NCI-H2107 treated with DMSO at 0.1 percent for 48 hours (cell line): ENCODE measurements around the gene GSX1.
"Not testable (repeated sequence)": the region's sequence is repeated elsewhere in the genome, so short reads cannot be mapped to it uniquely, and the experiment has no call there.

Source experiments
- DNase-seq: peaks from one replicate; lab custom pipeline; 2025; ENCODE audit not compliant: unreplicated experiment; lab: John Stamatoyannopoulos, UW

GSX1 gene

DNA sequence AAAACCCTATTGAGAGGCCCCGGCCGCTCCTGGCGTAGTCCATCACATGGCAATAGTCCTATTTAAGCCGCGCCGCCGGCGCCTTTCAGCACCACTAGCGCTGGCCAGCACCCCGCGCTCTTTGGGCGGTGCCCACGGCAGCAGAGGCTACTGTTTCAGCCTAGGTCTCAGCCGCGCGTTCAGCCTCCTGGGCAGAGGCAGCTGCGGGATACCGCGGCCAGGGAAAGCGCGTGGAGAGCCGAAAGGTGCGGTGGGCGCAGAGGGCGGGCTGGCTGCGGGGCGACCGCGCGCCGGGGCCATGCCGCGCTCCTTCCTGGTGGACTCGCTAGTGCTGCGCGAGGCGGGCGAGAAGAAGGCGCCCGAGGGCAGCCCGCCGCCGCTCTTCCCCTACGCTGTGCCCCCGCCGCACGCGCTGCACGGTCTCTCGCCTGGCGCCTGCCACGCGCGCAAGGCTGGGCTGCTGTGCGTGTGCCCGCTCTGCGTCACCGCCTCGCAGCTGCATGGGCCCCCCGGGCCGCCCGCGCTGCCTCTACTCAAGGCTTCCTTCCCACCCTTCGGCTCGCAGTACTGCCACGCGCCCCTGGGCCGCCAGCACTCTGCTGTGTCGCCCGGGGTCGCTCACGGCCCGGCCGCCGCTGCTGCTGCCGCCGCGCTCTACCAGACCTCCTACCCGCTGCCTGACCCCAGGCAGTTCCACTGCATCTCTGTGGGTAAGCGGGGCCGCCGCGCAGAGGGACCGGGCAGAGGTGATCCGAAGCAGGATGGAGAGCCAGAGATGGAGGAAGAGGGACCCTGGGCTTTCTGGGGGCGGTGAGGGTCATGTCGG, at the start of gene GSX1:
Gene GSX1, plus strand, starts transcription at position 91 of the 826 bp plus-strand sequence. Its CDS starts 208 bp downstream, at position 299.
- no peak for DNase-seq

DNA sequence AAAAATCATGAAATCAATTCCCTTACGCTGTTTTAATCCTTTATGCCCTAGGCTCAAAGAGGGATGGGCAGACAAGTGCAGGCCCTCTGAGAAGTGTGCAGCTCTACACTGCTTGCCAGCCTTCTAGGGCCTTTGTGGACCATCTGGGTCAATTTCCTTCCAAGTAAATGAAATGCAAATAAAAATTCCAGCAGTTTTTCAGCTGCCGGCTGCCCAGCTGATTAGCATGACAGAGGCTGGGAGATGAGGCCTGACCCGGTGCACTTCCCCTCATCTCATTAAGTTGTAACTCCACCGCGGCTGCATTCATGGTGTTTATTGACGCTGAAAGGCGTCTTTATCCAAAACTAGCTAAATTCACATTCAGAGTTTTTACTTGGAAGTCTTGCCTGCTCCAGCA, 47.5 kb upstream of the GSX1 start:
- DNase-seq, result no peak

DNA sequence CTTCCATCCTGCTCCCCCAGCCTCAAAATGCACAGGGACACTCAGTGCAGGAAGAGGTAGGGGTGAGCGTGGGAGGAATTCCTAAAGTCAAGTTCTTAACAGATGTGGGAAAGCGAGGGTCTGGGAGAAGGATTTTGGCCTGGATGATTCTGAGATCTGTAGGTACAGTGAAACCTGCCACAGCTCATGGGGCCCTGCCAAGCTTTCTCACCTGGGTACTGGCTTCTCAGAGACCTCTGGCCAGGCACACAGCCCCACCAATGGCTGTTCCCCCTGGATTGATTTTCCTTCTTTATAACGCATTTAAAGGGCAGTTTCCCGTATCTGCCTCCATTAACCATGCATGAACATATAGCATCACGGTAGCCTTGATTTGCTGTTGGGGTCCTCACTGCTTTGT, 47.0 kb upstream of the GSX1 start:
- DNase-seq, result no peak

DNA sequence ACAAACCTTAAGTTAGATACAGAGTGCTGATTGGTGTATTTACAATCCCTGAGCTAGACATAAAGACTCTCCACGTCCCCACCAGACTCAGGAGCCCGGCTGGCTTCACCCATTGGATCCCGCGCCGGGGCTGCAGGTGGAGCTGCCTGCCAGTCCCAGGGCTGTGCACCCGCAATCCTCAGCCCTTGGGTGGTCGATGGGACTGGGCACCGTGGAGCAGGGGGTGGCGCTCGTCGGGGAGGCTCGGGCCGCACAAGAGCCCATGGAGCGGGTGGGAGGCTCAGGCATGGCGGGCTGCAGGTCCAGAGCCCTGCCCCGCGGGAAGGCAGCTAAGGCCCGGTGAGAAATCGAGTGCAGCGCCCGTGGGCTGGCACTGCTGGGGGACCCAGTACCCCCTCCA, 44.1 kb upstream of the GSX1 start:
- DNase-seq, result not testable (repeated sequence)

DNA sequence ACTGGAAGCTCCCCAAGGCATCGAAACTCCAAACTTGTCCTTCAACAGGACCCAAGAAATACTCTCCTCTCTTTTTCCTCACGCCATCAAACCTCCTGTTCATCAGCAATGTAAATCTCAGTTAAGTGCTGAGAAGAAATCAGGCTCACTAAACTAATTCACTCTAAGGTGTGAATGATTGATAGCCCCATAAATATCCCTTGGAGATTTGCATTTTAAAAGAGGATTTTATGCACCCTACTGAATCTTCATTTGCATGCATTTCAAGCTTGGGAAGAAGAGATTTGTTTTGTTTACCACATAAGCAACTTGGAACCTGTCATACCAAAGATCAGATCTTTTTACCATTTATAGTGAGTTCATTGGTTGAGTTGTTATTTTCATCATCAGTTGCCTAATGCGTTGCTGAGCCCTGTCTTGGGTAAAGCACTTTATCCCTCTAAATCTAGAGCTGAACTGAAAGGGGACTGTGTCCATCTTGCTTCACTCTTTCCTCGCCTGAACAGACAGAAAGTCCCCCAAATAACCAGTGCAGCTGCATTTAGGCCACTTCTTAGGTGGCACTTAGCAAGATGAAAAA, 40.2 kb upstream of the GSX1 start:
- no peak for DNase-seq

DNA sequence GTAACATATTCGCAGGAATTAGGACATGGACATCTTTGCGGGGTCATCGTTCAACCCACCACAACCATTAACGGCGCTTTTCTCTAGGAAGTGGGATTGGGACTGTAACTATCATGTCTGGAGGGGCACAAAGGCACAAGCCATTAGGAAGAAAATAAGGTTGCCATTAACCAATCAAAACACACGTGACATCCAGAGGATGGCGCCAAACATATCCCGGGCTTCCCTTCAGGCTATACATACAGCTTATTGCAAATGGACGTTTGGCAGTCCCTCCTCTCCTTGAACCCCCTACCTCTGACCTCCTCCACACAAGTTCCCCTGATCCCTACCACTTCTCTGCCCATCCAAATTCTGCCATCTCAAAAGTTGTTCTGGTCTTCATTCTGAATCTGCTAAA, 26.6 kb upstream of the GSX1 start:
- no peak for DNase-seq

DNA sequence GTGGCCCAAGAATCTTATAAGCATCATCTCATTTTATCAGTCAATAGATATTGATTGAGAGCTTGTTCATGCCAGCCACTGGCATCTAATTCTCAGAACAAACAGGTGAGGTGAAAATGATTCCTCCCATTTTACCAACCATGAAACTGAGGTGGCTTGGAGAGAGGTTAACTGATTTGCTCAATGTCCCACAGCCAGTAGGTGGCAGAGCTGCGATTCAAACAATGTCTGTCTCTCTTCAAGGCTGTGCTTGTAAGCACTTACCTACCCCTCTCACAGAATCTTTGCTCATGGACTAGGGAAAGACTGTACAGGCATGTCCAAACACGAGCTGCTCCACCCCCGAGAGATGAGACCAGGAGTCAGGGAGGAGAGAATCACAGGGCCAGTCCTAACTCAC, 21.5 kb upstream of the GSX1 start:
- DNase-seq, result no peak

DNA sequence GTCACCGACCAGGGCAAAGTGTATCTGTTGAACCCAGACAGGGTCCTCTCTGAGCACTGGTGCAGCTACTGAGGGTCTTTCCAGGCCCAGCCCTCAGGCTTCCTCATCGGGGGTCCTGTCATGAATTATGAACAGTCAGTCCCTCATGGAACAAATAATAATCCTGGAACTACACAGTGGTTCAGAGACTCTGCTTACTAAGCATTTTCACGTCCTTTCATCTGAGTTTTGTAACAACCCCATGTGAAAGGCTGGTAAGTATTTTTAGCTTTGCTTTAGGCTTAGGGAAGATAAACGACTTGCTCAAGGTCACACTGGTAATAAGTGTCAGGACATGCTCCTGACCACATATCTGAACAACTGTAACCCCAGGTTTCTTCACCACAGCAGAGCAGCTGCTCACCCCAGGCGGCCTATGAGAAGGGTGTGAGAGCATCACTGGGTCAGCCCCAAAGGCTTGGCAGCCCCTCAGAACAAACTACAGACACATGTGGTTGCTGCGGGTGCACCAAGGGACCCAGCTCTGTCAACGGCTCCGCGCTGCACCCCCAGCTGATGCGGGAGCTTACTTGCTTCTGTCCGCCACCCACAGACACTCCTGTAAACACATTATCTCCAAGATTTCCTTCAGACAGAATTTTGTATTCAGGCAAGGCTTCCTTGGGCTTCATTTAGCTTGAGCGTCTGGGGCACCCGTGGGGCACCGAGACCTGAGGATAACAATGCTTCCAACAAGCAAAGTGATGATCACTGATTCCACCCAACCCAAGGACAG, 19.4 kb upstream of the GSX1 start:
- no peak for DNase-seq

DNA sequence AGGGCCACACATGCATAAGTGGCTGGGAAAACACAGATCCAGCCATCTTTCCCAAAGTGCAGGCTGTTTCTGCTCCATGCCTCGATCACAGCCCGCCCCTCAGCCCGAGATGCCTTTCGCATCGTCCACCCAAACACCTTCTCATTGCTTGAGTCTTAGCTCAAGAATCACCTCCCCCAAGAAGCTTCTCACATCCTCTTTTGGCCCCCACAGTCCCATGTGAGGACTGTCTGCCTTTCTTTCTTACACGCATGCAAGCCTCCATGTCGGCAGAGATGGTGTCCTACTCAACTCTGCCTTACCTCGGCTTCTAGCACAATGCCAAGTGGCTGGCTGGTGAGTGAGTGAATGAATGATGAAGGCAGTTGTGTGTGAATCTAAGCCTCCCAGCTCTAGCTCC, 18.1 kb upstream of the GSX1 start:
- no peak for DNase-seq

DNA sequence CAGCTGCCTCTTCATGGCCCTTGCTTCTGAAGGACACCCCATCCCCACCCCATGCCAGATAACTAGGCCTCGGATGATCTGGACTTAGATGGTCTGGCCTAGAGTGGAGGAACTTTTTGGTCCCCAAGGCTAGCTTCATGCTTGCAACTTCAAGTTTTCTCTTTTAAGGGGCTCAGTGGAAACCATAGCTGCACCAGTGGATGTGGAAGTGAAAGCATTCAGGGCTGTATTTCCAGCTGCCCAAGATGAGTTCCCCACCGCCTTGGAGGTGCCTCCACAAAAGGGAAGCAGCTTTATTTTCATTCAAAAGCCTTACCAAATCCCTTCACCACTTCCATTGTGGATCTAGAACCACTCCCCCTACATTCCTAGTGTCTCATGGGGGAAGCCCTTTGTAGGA, 17.6 kb upstream of the GSX1 start:
- DNase-seq, result no peak

DNA sequence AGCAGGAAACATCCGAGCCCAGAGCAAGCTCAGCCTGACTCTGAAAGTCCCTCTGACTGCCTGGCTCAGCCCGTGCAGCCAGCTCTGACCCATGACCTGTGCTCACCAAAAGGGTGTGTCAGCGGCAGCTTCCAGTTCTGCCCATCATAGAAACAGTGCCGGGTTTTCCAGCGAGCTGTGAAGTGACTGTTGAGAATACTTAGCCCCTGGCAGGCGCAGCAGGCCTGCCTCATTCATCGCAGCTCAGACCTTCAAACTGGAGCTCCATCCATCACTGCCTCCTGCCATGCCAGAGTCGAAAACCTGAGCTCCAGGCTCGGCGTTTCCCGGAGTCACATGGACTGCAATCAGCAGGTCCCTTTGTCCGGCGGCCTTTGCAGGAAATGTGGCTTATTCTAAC, 16.3 kb upstream of the GSX1 start:
- DNase-seq, result no peak

DNA sequence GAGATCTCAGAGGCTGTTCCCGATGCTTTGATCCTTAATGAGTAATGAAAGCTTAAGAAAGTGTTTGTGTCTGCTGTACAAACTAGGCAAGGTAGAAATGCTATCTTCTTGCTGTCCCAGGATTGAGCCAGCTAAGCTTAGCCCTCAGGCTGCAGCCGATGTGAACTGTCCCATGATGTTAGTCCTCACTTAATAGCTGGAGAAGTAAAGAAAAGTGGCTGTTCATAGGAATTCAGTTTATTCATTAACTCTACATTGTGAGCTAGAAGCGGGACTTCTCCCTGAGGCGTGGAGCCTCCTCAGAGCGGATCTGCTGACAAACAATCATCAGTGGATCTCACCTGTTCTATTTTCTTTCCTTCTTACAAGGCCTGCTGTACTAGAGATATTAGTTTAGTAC, 10.1 kb upstream of the GSX1 start:
- DNase-seq, result no peak

DNA sequence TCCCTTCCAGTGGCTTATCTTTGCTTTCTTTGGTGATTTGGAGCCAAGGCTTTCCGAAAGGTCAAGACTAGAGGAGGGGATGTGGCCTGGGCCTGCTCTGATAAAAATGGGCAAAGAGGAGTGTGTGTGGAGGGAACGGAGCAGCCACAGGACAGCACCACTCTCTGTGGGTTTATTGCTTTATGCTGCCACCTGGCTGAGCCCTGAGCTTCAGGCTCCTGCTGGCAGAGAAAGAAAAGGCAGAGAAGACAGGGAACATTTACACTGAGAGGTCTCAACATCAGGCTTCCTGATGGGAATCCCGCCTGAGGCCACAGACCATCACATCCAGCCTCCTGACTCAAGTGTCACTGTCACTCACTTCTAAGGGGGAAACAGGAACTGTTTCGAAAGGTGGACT, 9.2 kb upstream of the GSX1 start:
- peak; percentile 28 for DNase-seq

DNA sequence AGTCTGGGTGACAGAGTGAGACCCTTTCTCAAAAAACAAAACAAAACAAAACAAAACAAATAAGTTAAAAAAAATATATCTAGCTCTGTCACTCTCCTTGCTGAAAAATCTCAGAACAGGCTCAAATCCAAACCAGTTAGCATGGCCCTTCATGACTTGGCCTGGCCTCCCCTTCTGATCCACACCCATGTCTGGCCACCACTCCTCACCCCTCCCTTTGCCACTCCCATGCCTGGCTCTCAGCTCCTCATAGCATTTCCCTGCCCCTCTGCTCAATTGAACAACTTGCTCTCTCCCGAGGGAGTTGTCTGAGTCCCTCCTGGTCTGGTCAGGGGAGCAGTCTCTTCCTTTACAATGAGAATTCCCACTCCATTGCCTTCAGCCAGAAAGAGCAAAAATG, 4.0 kb upstream of the GSX1 start:
- DNase-seq, result no peak

DNA sequence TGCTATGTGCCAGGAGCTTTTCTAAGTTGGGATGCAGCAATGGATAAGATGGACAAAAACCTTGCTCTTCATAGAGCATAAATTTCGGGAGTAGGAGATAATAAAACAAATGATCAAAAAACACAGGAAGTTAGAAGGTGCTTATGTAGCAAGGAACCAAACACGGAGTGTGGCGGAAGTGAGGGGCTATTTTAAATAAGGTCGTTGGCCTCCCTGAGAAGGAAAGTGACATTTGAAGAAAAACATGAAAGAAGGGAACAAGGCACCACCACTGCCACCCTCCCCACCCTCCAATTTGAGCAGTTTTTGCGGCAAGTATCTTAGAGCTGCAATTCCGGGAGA, 3.2 kb upstream of the GSX1 start:
- no peak for DNase-seq

DNA sequence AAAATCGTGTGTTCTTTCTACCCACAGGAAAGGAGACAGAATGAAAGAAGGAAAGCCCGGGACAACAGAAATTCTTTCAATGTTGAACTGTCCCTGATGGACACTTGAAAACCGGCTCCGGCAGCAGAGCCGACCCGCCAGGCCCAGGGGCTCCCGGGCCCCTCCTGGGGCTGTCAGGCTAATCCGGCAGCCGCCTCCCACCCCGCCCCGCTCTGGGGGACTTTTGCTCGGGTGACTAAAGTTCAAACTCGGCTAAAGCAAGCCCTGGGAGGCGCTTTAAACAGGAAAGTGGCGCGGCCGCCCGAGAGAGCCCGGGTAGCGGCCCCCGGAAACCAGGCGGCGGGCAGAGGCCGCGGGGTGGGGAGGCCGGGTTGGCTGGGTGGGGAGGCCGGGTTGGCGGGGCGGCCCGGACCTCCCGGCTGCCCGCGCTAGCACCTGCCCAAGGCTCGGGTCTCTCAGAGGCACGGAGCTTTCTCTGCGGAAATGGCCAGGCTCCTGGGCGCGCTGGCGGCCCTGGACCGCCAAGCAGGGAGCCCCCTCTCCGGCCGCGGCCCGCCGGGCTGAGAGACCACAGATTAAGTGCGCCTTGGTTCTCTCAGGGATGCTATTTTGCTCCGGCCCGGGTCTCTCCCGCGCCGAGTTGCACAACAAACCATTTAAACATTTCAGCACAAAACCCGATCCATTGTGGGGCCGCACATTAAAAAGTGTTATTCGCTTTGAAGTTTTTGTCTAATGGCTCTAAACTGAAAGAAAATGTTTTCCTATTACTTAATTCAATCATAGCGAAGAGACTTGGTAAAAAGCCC, 2.6 kb upstream of the GSX1 start:
- no peak for DNase-seq

DNA sequence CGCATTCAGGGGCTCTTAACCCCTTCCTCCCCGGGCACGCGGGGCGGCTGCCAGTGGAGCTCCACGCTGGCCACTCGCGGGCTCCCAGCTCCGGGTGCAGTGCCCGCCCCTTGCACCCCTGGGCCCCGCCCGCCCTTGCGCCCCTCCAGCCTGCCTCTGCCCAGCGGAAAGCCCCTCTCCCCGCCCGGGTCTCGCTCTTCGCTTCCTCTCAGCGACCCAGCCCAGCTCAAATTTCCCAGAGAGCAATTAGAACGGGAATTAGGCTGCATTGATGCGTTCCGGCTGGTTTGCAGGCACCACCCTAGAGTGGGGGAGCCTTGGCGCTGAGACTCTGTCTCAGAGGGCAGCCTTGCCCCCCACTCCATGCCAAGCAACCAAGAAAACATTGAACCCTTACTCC, 1.8 kb upstream of the GSX1 start:
- DNase-seq, result no peak

DNA sequence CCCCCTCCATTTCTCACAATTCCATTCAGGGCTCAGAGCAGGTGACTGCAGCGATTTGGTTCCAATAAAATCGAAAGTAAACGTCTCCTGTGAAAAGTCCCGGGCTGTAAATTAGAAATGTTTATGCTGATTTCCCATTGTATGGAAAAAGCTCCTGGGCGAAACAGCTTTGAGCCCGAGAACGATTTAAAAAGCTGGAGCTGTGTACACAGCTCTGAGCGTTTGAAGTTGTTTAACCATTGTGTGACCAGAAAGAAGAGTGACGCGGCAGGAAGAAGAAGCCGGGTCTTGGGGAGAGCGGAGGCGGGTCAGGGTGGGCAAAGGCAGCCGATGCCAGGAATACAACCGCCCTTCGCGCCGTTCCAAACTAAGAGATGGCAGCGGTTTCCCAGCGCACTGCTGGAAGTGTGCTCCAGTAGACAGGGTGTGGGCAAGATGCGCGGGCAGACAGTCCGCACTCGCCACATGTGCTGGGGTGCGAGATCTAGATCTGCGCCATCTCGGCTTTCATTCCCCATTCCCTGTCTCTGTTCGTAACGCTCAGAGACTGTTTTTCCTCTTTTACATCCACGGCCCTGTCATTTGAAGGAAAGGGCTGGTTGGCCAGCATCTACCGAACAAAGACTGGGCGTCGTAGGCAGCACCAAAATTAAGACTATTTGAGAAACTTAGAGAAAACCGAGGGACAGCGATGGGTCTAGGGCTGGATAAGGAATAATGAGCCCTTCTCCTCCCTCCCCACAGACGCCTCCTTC, 960 bp upstream of the GSX1 start:
- no peak for DNase-seq

DNA sequence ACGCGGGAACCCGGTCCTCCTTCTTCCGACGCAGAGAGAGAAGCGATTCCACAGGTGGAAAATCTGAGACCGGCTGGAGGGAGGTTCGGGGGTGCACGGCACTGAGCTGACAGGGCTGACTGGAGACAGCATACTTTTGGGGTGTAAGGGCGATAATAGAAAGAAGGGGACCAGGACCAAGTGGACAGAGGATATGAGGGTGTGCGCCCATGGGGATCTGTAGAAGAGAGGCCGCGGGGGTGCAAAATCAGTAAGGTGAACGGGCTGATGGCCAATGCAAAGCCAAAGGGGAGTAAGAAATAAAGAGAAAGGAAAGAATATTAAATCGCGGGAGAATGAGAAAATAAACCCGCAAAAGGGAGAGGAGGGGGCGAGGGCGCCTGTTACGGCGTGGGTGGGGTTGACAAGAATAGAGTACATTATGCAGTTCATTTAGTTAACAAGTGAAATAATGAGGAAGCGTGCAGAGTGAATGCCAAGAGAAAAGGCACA, 336 bp upstream of the GSX1 start:
- no peak for DNase-seq

DNA sequence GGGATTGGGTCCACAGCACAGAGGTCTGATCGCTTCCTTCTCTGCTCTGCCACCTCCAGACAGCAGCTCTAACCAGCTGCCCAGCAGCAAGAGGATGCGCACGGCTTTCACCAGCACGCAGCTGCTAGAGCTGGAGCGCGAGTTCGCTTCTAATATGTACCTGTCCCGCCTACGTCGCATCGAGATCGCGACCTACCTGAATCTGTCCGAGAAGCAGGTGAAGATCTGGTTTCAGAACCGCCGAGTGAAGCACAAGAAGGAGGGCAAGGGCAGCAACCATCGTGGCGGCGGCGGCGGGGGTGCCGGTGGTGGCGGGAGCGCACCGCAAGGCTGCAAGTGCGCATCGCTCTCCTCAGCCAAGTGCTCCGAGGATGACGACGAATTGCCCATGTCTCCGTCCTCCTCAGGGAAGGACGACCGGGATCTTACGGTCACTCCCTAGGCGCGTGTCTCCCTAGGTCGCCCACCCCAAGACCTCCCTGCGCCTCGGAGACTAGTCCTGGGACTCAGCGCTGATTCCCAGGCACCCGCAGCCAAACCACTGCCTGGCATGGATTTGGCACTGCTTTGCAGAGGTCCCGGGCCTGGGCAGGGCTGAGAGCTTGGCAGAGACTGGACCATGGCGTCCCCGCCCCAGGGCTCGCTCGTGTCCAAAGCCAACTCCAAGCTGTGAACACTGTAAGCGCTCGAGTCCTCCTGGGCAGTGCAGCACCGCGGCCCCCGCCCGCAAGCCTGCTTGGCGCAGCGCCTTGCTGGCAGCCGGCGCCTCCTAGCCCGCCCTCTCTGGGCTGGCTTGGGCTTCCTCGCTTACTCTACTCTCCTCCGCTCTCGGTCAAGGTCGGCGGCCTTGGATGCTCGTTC, 1.5 kb downstream of the GSX1 start:
- no peak for DNase-seq
